ENCODE data around the gene ATP8B1.

Gene ATP8B1

GRCh38 chr18:57631697-57632096, 171.4 kb downstream of the ATP8B1 start:
- in situ Hi-C loops (cut with MboI; ENCODE audit: low sequenced_read_pairs): no loop called here

GRCh38 chr18:57630754-57631595, 172.1 kb downstream of the ATP8B1 start:
- in situ Hi-C loops (cut with MboI; ENCODE audit: low sequenced_read_pairs): no loop called here

- in situ Hi-C loops (cut with MboI; ENCODE audit: low sequenced_read_pairs): no loop called here
These were observed 172.9 kb downstream of the ATP8B1 start for GRCh38 chr18:57630002-57630753.

- in situ Hi-C loops (cut with MboI; ENCODE audit: low sequenced_read_pairs): no loop called here
These were observed 173.7 kb downstream of the ATP8B1 start for GRCh38 chr18:57629422-57629821.

GRCh38 chr18:57627488-57627887, 175.6 kb downstream of the ATP8B1 start:
- in situ Hi-C loops (cut with MboI; ENCODE audit: low sequenced_read_pairs): no loop called here

- in situ Hi-C loops (cut with MboI; ENCODE audit: low sequenced_read_pairs): no loop called here
These were observed 178.1 kb downstream of the ATP8B1 start for GRCh38 chr18:57624988-57625387.

GRCh38 chr18:57621246-57621604, 181.9 kb downstream of the ATP8B1 start:
- in situ Hi-C loops (cut with MboI; ENCODE audit: low sequenced_read_pairs): no loop called here

- in situ Hi-C loops (cut with MboI; ENCODE audit: low sequenced_read_pairs): no loop called here
These were observed 183.2 kb downstream of the ATP8B1 start for GRCh38 chr18:57619876-57620275.

- in situ Hi-C loops (cut with MboI; ENCODE audit: low sequenced_read_pairs): no loop called here
These were observed 184.2 kb downstream of the ATP8B1 start for GRCh38 chr18:57618910-57619309.

- in situ Hi-C loops (cut with MboI; ENCODE audit: low sequenced_read_pairs): no loop called here
These were observed 199.2 kb downstream of the ATP8B1 start for GRCh38 chr18:57603871-57604270.
